GM12878 (cell line): ENCODE measurements around the gene LDLRAD4. TPM values are rescaled to one million over a fixed set of nuclear protein-coding genes. Genes with fewer than 3 reads are reported as not detected.

Experiments used
- BCL11A ChIP-seq: IDR thresholded peaks from 2 replicates; pipeline ENCODE4 v1.6.1; 2011; ENCODE audit warnings: low read depth, low read length
- CBX5 ChIP-seq: sonication (generic); IDR thresholded peaks from 2 replicates; pipeline ENCODE4 v1.6.1; 2016; ENCODE audit warnings: low read depth, moderate library complexity, mild to moderate bottlenecking, inconsistent platforms
- CEBPB ChIP-seq, 2 experiments: fragments of 150-350 bp in 1 of 2; IDR thresholded peaks; 2 replicates each; pipeline ENCODE4 v1.6.1; 2012 to 2014; ENCODE audit warnings: low read depth in 2 of 2, low read length in 2 of 2, borderline replicate concordance in 1 of 2, inconsistent platforms in 1 of 2
- CREB1 ChIP-seq: IDR thresholded peaks from 2 replicates; pipeline ENCODE4 v1.6.1; 2012; ENCODE audit warnings: low read depth, mild to moderate bottlenecking, inconsistent platforms
- CREM ChIP-seq: IDR thresholded peaks from 2 replicates; pipeline ENCODE4 v1.6.1; 2014; ENCODE audit warnings: antibody characterized with exemption, low read depth
- EED ChIP-seq: sonication (generic); IDR thresholded peaks from 2 replicates; pipeline ENCODE4 v1.6.1; 2016; ENCODE audit warnings: antibody characterized with exemption, low read depth
- FOS ChIP-seq: IDR thresholded peaks from 3 replicates; pipeline ENCODE4 v1.6.1; 2011; ENCODE audit warnings: borderline replicate concordance; ENCODE audit not compliant: insufficient read length; ENCODE audit errors: extremely low read depth
- GATAD2B ChIP-seq: fragments of 450-650 bp; conservative IDR thresholded peaks from 2 replicates; pipeline ENCODE4 v1.6.1; 2017; ENCODE audit warnings: low read depth, mild to moderate bottlenecking, moderate library complexity
- IRF3 ChIP-seq: fragments of 450-650 bp; IDR thresholded peaks from 2 replicates; pipeline ENCODE4 v1.6.1; 2014; ENCODE audit warnings: mild to moderate bottlenecking
- JUND ChIP-seq: IDR thresholded peaks from 2 replicates; pipeline ENCODE4 v1.6.1; 2012; ENCODE audit warnings: low read depth, mild to moderate bottlenecking, low read length, improper control_type of control experiment, moderate library complexity
- NFIC ChIP-seq: IDR thresholded peaks from 2 replicates; pipeline ENCODE4 v1.6.1; 2012; ENCODE audit warnings: low read depth, mild to moderate bottlenecking, inconsistent platforms, low read length, moderate library complexity
- PAX5 ChIP-seq: IDR thresholded peaks from 2 replicates; pipeline ENCODE4 v1.6.1; 2011; ENCODE audit warnings: low read depth, low read length, borderline replicate concordance
- PRDM15 ChIP-seq: fragments of 450-650 bp; formaldehyde crosslinking; IDR thresholded peaks from 2 replicates; pipeline ENCODE4 v1.4.0; 2020; ENCODE audit warnings: mild to moderate bottlenecking, moderate library complexity
- RCOR1 ChIP-seq: conservative IDR thresholded peaks from 2 replicates; pipeline ENCODE4 v1.6.1; 2012; ENCODE audit warnings: low read depth, low read length, improper control_type of control experiment
- RELB ChIP-seq: fragments of 450-650 bp; IDR thresholded peaks from 2 replicates; pipeline ENCODE4 v1.6.1; 2017; ENCODE audit warnings: low read depth, mild to moderate bottlenecking, moderate library complexity
- RUNX3 ChIP-seq: IDR thresholded peaks from 2 replicates; pipeline ENCODE4 v1.6.1; 2012; ENCODE audit warnings: low read length, inconsistent platforms
- SIN3A ChIP-seq: IDR thresholded peaks from 2 replicates; pipeline ENCODE4 v1.6.1; 2012; ENCODE audit warnings: low read depth, low read length, improper control_type of control experiment
- SKIL ChIP-seq: fragments of 450-650 bp; IDR thresholded peaks from 2 replicates; pipeline ENCODE4 v1.6.1; 2017; ENCODE audit warnings: mild to moderate bottlenecking, low read depth, inconsistent platforms; ENCODE audit not compliant: poor library complexity, severe bottlenecking
- SPI1 ChIP-seq: IDR thresholded peaks from 2 replicates; pipeline ENCODE4 v1.6.1; 2011; ENCODE audit warnings: low read depth, mild to moderate bottlenecking, low read length, moderate library complexity, borderline replicate concordance; ENCODE audit not compliant: insufficient read depth
- SREBF1 ChIP-seq: IDR thresholded peaks from 2 replicates; pipeline ENCODE4 v1.6.1; 2012; ENCODE audit warnings: mild to moderate bottlenecking, low read length
- polyA plus RNA-seq, 11 experiments: library from polyadenylated mRNA; depleted of rRNA in 4 of 11; unstranded in 6 of 11; stranded (reverse) in 5 of 11; fragments of >200 nt; fragmentation: Nextera tagmentation in 4 of 11; fragmentation: Illumina TruSeq in 1 of 11; extraction: Ambion mirVana in 4 of 11; extraction: Trizol in 1 of 11; gene quantifications; 1 replicate in 1 of 11; 2 replicates in 10 of 11; pipeline versions ENCODE4 v1.2.1 to v1.2.3, GENCODE V29; 2011 to 2016; ENCODE audit warnings: inconsistent platforms in 2 of 11, missing spikeins in 2 of 11, low read depth in 1 of 11
- total RNA-seq, 4 experiments: library from RNA; depleted of rRNA in 3 of 4; stranded (reverse); fragments of >200 nt in 3 of 4; fragmentation: Illumina TruSeq in 1 of 4; extraction: Trizol in 1 of 4; gene quantifications; 2 replicates each; pipeline versions ENCODE4 v1.2.1 to v1.2.3, GENCODE V29; 2013 to 2021

Gene LDLRAD4
- total and polyA plus RNA-seq, 10 of the 15 experiments (the other 5 are each of a cell fraction or from before 2014, with no cell fraction given) = 2.7 to 16.8 (median 11.2) TPM

- TF ChIP-seq SPI1 (peak; percentile 15; the same call in 1 of the 2 replicates), SREBF1 (no peak), RCOR1 (no peak), SIN3A (no peak), CREM (peak; percentile 71), NFIC (peak; percentile 74), SKIL (peak; percentile 62), EED (0 out of 2 replicates have a peak, but pooled peaks have one; percentile 35), BCL11A (peak; percentile 72; the same call in 1 of the 2 replicates), PRDM15 (CRISPR knock-in tag) (no peak), GATAD2B (no peak), PAX5 (0 out of 2 replicates have a peak, but pooled peaks have one; percentile 34), RUNX3 (peak; percentile 80), CREB1 (peak; percentile 75), RELB (0 out of 2 replicates have a peak, but pooled peaks have one; percentile 34), CBX5 (no peak), CEBPB (IDR thresholded peaks at IDR 0.05; ENCODE audit: borderline replicate concordance in 1 of 2, low read depth in 2 of 2, low read length in 2 of 2) (0 out of 4 replicates have a peak, but pooled peaks of 1 of the 2 experiments have one; percentile 31), FOS (no peak), IRF3 (no peak), JUND (peak; percentile 93)
These were observed 157.0 kb downstream of the LDLRAD4 start (continued) for GRCh38 chr18:13375302-13376255.
